ENCODE results near the gene SAXO2. TPM values are rescaled to one million over a fixed set of nuclear protein-coding genes. Genes with fewer than 3 reads are reported as not detected.
"Not testable (repeated sequence)": the region's sequence is repeated elsewhere in the genome, so short reads cannot be mapped to it uniquely, and the experiment has no call there.

The SAXO2 gene
- total RNA-seq, 2 experiments from 2014 or later, result not detected

- Mint-ChIP-seq H3K9me3 (ENCODE audit: low read depth) (peaks cover 3% of the 10 kb centered on the region), H3K27ac (no peak overlapping the region), H3K36me3 (no peaks in the 10 kb centered on the region), H3K27me3 (peaks cover 3% of the 10 kb centered on the region), H3K4me3 (no peak overlapping the region), H3K4me1 (no peaks in the 10 kb centered on the region)
- CTCF ChIA-PET, result no interaction called here
- no peak for ATAC-seq
- peak; percentile 11 for DNase-seq
Observed at GRCh38 chr15:82312586-82313349, 50.1 kb downstream of the SAXO2 start.

GRCh38 chr15:82313446-82313845 lies 50.8 kb downstream of the SAXO2 start:
- Mint-ChIP-seq H3K36me3 (no peaks in the 10 kb centered on the region), H3K27ac (no peak overlapping the region), H3K27me3 (peaks cover 3% of the 10 kb centered on the region), H3K9me3 (ENCODE audit: low read depth) (peaks cover 3% of the 10 kb centered on the region), H3K4me1 (no peaks in the 10 kb centered on the region), H3K4me3 (no peak overlapping the region)
- DNase-seq, result no peak
- CTCF ChIA-PET, result no interaction called here
- no peak for ATAC-seq

GRCh38 chr15:82313951-82314768 lies 51.5 kb downstream of the SAXO2 start:
- H3K27me3 Mint-ChIP-seq; H3K27ac Mint-ChIP-seq; H3K9me3 Mint-ChIP-seq (ENCODE audit: low read depth); DNase-seq; CTCF ChIA-PET; H3K4me3 Mint-ChIP-seq; H3K4me1 Mint-ChIP-seq; ATAC-seq; H3K36me3 Mint-ChIP-seq: not testable (repeated sequence)

GRCh38 chr15:82314769-82315518 lies 52.3 kb downstream of the SAXO2 start:
- DNase-seq (no peak), ATAC-seq (no peak)
- Mint-ChIP-seq H3K4me1 (no peaks in the 10 kb centered on the region), H3K4me3 (no peak overlapping the region), H3K9me3 (ENCODE audit: low read depth) (peaks cover 3% of the 10 kb centered on the region), H3K36me3 (no peaks in the 10 kb centered on the region), H3K27ac (no peak overlapping the region), H3K27me3 (peaks cover 3% of the 10 kb centered on the region)
- CTCF ChIA-PET, result no interaction called here

GRCh38 chr15:82315519-82316246 lies 53.1 kb downstream of the SAXO2 start:
- Mint-ChIP-seq H3K4me3 (no peak overlapping the region), H3K27me3 (no peaks in the 10 kb centered on the region), H3K27ac (no peak overlapping the region), H3K4me1 (no peaks in the 10 kb centered on the region), H3K36me3 (no peaks in the 10 kb centered on the region), H3K9me3 (ENCODE audit: low read depth) (no peaks in the 10 kb centered on the region)
- DNase-seq (no peak), ATAC-seq (no peak)
- CTCF ChIA-PET, result no interaction called here

GRCh38 chr15:82316247-82317090 lies 53.9 kb downstream of the SAXO2 start:
- DNase-seq; ATAC-seq; CTCF ChIA-PET; H3K4me3 Mint-ChIP-seq; H3K27ac Mint-ChIP-seq; H3K4me1 Mint-ChIP-seq; H3K9me3 Mint-ChIP-seq (ENCODE audit: low read depth); H3K36me3 Mint-ChIP-seq; H3K27me3 Mint-ChIP-seq: not testable (repeated sequence)

GRCh38 chr15:82317091-82317489 lies 54.5 kb downstream of the SAXO2 start:
- H3K36me3 Mint-ChIP-seq, result no peaks in the 10 kb centered on the region
- H3K4me3 Mint-ChIP-seq, result no peak overlapping the region
- ATAC-seq (no peak), DNase-seq (no peak)
- H3K9me3 Mint-ChIP-seq (ENCODE audit: low read depth), result no peaks in the 10 kb centered on the region
- no peaks in the 10 kb centered on the region for H3K4me1 Mint-ChIP-seq
- CTCF ChIA-PET, result no interaction called here
- H3K27me3 Mint-ChIP-seq, result no peaks in the 10 kb centered on the region
- no peak overlapping the region for H3K27ac Mint-ChIP-seq

- H3K9me3 Mint-ChIP-seq (ENCODE audit: low read depth); H3K27me3 Mint-ChIP-seq; H3K27ac Mint-ChIP-seq; DNase-seq; ATAC-seq; CTCF ChIA-PET; H3K36me3 Mint-ChIP-seq; H3K4me3 Mint-ChIP-seq; H3K4me1 Mint-ChIP-seq: not testable (repeated sequence)
Observed at GRCh38 chr15:82317516-82317915, 54.9 kb downstream of the SAXO2 start.

GRCh38 chr15:82318281-82318680 lies 55.7 kb downstream of the SAXO2 start:
- DNase-seq; H3K27me3 Mint-ChIP-seq; H3K9me3 Mint-ChIP-seq (ENCODE audit: low read depth); CTCF ChIA-PET; H3K4me3 Mint-ChIP-seq; ATAC-seq; H3K27ac Mint-ChIP-seq; H3K36me3 Mint-ChIP-seq; H3K4me1 Mint-ChIP-seq: not testable (repeated sequence)

- H3K27ac Mint-ChIP-seq; H3K36me3 Mint-ChIP-seq; CTCF ChIA-PET; H3K4me3 Mint-ChIP-seq; ATAC-seq; H3K27me3 Mint-ChIP-seq; H3K4me1 Mint-ChIP-seq; DNase-seq; H3K9me3 Mint-ChIP-seq (ENCODE audit: low read depth): not testable (repeated sequence)
Observed at GRCh38 chr15:82319522-82320278, 57.1 kb downstream of the SAXO2 start.

GRCh38 chr15:82320861-82321260 lies 58.2 kb downstream of the SAXO2 start:
- H3K27me3 Mint-ChIP-seq; CTCF ChIA-PET; H3K27ac Mint-ChIP-seq; H3K4me3 Mint-ChIP-seq; H3K36me3 Mint-ChIP-seq; DNase-seq; H3K9me3 Mint-ChIP-seq (ENCODE audit: low read depth); H3K4me1 Mint-ChIP-seq; ATAC-seq: not testable (repeated sequence)

GRCh38 chr15:82322488-82322887 lies 59.9 kb downstream of the SAXO2 start:
- H3K27me3 Mint-ChIP-seq; H3K4me3 Mint-ChIP-seq; H3K4me1 Mint-ChIP-seq; H3K9me3 Mint-ChIP-seq (ENCODE audit: low read depth); H3K27ac Mint-ChIP-seq; DNase-seq; H3K36me3 Mint-ChIP-seq; ATAC-seq; CTCF ChIA-PET: not testable (repeated sequence)

Measured in activated CD8-positive, alpha-beta memory T cell treated with anti-CD3 and anti-CD28 coated beads, Interleukin-2, amount 10 ng/mL, durations not matched to agents 7 days and 5 days (primary cell).